ENCODE measurements around the gene SLC17A1.

SLC17A1 gene

DNA sequence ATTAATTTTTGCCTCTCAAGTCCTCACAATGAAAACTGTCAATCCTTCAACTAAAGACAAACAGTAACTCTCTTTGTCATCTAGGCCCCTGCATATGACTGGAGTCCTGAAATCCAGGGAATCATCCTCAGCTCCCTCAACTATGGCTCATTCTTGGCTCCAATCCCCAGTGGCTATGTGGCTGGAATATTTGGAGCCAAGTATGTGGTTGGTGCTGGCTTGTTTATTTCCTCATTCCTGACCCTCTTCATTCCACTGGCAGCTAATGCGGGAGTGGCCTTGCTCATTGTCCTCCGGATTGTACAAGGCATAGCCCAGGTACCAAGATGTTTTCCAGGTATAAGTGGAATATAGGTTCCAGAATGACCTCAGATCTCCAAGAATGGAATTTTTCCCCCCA lies 61.9 kb downstream of the SLC17A1 start:
- DNase-seq (ENCODE audit: low spot score), result no peak
- no peaks in the 10 kb centered on the region for H3K27me3 ChIP-seq (ENCODE audit: insufficient read depth, poor library complexity, severe bottlenecking)
- no peak overlapping the region for H3K27ac ChIP-seq (ENCODE audit: poor library complexity, severe bottlenecking)
- TF ChIP-seq, protein P1, sequence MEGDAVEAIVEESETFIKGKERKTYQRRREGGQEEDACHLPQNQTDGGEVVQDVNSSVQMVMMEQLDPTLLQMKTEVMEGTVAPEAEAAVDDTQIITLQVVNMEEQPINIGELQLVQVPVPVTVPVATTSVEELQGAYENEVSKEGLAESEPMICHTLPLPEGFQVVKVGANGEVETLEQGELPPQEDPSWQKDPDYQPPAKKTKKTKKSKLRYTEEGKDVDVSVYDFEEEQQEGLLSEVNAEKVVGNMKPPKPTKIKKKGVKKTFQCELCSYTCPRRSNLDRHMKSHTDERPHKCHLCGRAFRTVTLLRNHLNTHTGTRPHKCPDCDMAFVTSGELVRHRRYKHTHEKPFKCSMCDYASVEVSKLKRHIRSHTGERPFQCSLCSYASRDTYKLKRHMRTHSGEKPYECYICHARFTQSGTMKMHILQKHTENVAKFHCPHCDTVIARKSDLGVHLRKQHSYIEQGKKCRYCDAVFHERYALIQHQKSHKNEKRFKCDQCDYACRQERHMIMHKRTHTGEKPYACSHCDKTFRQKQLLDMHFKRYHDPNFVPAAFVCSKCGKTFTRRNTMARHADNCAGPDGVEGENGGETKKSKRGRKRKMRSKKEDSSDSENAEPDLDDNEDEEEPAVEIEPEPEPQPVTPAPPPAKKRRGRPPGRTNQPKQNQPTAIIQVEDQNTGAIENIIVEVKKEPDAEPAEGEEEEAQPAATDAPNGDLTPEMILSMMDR (IDR thresholded peaks at IDR 0.05; ENCODE audit: poor library complexity, severe bottlenecking), result no peak
- 0 out of 3 replicates have a peak, but pooled peaks have one; percentile 29 for ATAC-seq (ENCODE audit: low read depth)
- H3K36me3 ChIP-seq (ENCODE audit: low read depth), result no peaks in the 10 kb centered on the region
- H3K4me1 ChIP-seq (ENCODE audit: insufficient read depth, poor library complexity, severe bottlenecking), result no peaks in the 10 kb centered on the region
- no peak overlapping the region for H3K4me3 ChIP-seq (ENCODE audit: severe bottlenecking)
- H3K9me3 ChIP-seq (ENCODE audit: severe bottlenecking), result no peaks in the 10 kb centered on the region

DNA sequence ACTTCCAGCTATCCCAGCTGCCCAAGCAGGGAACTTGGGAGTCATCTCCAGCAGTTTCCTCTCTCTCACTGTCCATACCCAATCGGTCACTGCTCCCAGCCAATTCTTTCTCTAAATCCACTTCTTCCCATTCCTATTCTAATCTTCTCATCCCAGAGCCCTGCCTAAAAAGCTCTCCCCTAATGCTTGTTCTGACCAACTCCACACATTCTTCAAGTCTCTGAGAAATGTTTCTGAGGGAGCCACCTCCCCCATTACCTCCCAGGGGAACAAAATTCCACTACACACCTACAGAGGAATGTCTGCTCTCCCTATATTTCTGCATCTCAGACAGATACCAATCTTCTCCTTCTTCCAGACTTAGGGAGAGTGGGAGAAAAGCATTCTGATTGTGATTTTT lies 63.3 kb downstream of the SLC17A1 start:
- no peak for DNase-seq (ENCODE audit: low spot score)
- TF ChIP-seq, protein P1 (IDR thresholded peaks at IDR 0.05; ENCODE audit: poor library complexity, severe bottlenecking), result no peak
- Histone ChIP-seq H3K27me3 (ENCODE audit: insufficient read depth, poor library complexity, severe bottlenecking) (no peaks in the 10 kb centered on the region), H3K4me1 (ENCODE audit: insufficient read depth, poor library complexity, severe bottlenecking) (no peaks in the 10 kb centered on the region), H3K4me3 (ENCODE audit: severe bottlenecking) (no peak overlapping the region), H3K9me3 (ENCODE audit: severe bottlenecking) (no peaks in the 10 kb centered on the region), H3K36me3 (ENCODE audit: low read depth) (no peaks in the 10 kb centered on the region), H3K27ac (ENCODE audit: poor library complexity, severe bottlenecking) (no peak overlapping the region)
- ATAC-seq (ENCODE audit: low read depth), result no peak

DNA sequence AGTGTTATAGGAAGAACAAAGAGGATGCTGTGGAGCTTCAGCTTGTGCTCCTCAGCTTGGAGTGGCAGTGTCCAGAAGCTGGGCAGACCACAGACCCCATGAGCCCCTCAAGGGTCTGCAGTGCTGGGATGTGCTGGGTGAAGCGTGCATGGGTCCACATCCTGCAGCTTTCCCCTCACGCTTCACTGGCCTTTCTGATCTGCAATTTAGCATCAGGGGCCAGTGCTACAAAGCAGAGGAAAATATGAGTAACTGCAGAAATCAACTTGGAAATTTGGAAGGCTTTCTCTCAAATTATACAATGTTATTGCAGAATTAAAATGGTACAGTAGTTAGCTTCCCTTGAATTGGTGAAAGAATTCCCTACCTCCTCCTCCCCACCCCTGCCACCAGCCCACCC lies 67.2 kb downstream of the SLC17A1 start:
- H3K9me3 ChIP-seq (ENCODE audit: severe bottlenecking), result no peaks in the 10 kb centered on the region
- H3K27me3 ChIP-seq (ENCODE audit: insufficient read depth, poor library complexity, severe bottlenecking), result peaks cover 9% of the 10 kb centered on the region
- no peaks in the 10 kb centered on the region for H3K4me1 ChIP-seq (ENCODE audit: insufficient read depth, poor library complexity, severe bottlenecking)
- H3K36me3 ChIP-seq (ENCODE audit: low read depth), result no peaks in the 10 kb centered on the region
- no peak for DNase-seq (ENCODE audit: low spot score)
- TF ChIP-seq, protein P1 (IDR thresholded peaks at IDR 0.05; ENCODE audit: poor library complexity, severe bottlenecking), result no peak
- H3K4me3 ChIP-seq (ENCODE audit: severe bottlenecking), result no peak overlapping the region
- no peak for ATAC-seq (ENCODE audit: low read depth)
- H3K27ac ChIP-seq (ENCODE audit: poor library complexity, severe bottlenecking), result no peak overlapping the region

DNA sequence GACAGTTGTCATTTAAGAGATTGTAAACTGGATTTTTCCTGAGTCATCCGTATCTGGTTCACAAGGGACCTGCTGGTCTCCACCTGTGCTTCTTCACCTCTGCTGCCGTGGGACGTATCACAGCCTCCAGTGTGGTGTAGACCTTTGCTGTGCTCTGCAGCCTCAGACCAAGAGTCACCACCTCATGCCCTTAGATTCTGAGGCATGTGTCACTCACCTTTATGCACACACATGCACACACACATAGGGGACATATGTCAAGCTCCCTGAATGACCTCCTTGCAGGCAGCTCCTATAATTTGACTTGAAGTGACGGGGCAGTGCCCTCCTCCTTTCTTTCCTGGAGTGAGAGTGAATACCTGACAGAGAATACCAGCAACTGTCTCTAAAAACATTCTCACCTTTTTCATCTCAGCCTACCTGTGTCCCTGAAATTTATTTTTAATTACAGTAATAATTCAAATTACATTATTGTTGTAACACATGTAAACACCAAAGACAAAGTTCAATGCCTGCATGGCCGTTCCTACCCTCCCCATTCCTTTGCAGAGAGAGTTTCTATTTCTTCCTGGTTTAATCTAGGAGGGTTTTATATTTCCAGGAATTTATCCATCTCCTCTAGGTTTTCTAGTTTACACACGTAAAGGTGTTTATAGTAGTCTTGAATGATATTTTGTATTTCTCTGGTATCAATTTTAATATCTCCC lies 73.8 kb downstream of the SLC17A1 start:
- Histone ChIP-seq H3K36me3 (ENCODE audit: low read depth) (no peaks in the 10 kb centered on the region), H3K27me3 (ENCODE audit: insufficient read depth, poor library complexity, severe bottlenecking) (peaks cover 17% of the 10 kb centered on the region)

More for the DNA sequence above, 73.8 kb downstream of the SLC17A1 start:
- no peak for ATAC-seq (ENCODE audit: low read depth)
- Histone ChIP-seq H3K27ac (ENCODE audit: poor library complexity, severe bottlenecking) (no peak overlapping the region), H3K4me3 (ENCODE audit: severe bottlenecking) (no peak overlapping the region), H3K9me3 (ENCODE audit: severe bottlenecking) (no peaks in the 10 kb centered on the region), H3K4me1 (ENCODE audit: insufficient read depth, poor library complexity, severe bottlenecking) (no peaks in the 10 kb centered on the region)
- TF ChIP-seq, protein P1 (IDR thresholded peaks at IDR 0.05; ENCODE audit: poor library complexity, severe bottlenecking), result no peak
- DNase-seq (ENCODE audit: low spot score), result no peak

All from RWPE2 (cell line).